ENCODE data around the gene HOMEZ.
"Not testable (repeated sequence)": the region's sequence is repeated elsewhere in the genome, so short reads cannot be mapped to it uniquely, and the experiment has no call there.

HOMEZ gene, protein sequence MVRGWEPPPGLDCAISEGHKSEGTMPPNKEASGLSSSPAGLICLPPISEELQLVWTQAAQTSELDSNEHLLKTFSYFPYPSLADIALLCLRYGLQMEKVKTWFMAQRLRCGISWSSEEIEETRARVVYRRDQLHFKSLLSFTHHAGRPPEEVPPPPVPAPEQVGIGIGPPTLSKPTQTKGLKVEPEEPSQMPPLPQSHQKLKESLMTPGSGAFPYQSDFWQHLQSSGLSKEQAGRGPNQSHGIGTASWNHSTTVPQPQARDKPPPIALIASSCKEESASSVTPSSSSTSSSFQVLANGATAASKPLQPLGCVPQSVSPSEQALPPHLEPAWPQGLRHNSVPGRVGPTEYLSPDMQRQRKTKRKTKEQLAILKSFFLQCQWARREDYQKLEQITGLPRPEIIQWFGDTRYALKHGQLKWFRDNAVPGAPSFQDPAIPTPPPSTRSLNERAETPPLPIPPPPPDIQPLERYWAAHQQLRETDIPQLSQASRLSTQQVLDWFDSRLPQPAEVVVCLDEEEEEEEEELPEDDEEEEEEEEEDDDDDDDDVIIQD

GRCh38 chr14:23286020-23286901, at the start of gene HOMEZ:
Gene HOMEZ (minus strand): TSS chr14:23286132. CDS start chr14:23285952, 180 bp downstream.
- DNase-seq = peak; percentile 98

DNA sequence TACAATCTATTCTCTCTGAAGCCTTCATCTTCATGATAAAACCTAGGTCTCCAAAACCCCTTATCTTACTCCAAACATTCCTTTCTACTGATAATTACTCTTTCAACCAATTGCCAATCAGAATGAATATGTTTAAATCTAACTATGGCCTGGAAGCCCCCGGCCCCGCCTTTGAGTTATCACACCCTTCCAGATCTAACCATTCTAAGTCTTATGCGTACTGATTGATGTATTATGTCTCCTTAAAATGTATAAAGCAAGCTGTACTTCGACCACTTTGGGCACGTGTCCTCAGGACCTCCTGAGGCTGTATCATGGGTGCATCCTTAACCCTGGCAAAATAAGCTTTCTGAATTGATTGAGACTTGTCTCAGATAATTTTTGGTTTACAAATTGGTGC, 49.7 kb upstream of the HOMEZ start:
- DNase-seq = no peak

DNA sequence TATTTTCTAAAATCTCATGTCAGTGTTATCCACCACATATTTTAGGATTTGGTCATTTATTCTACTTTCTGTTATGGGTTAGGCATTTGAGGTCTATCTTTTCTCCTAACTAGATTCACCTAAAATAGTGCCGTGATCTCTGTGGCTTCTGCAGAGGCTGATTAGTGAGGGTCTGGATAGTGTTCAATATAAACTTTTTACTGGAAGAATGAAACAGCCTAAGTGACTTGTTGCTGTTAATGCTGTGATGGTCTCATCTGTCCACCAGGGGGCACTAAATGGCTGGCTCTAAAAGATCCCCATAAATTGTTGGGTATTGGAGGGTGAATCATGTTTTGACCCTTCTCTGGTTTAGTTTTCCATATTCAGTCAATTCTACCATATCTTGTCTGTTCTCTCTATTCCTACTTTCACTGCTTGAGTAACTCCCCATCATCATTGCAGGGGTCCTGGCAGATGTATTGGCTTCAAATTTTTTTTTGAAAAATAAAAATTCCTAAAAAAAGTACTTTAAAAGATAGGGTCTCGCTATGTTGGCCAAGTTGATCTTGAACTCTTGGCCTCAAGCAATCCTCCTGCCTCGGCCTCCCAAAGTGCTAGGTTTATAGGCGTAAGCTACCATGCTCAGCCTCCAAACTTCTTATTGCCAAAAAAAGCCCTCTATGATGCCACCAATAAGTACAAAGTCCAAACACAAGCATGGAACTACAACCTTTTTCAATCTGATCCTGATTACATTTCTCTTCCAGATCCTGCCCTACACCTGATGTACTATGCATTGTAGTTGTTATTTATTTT, 42.2 kb upstream of the HOMEZ start:
- DNase-seq = peak; percentile 32

DNA sequence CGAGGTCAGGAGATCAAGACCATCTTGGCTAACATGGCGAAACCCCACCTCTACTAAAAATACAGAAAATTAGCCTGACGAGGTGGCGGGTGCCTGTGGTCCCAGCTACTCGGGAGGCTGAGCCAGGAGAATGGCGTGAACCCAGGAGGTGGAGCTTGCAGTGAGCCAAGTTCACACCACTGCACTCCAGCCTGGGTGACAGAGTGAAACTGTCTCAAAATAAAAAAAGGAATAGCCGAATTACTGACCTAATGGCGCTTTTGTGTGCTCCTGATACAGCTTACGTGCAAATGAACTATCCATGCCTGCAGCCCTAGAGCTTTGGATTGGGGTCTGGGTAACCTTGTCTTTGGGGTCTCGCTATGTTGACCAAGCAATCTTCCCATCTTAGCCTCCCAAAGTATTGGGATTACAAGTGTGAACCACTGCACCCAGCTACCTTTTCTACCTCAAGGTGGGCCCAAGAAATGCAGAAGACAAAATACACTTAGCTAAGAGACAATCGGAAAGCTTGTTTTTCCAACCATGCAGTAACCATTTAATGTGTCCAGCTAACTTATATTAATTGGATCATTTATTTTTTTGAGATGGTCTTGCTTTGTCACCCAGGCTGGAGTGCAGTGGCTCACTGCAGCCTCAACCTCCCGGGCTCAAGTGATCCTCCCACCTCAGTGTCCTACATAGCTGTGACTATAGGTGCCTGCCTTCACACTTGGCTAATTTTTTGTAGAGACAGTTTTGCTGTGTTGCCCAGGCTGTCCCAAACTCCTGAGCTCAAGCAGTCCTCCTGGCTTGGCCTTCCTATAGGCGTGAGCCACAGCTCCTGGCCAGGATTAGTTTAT, 40.8 kb upstream of the HOMEZ start:
- DNase-seq = no peak

DNA sequence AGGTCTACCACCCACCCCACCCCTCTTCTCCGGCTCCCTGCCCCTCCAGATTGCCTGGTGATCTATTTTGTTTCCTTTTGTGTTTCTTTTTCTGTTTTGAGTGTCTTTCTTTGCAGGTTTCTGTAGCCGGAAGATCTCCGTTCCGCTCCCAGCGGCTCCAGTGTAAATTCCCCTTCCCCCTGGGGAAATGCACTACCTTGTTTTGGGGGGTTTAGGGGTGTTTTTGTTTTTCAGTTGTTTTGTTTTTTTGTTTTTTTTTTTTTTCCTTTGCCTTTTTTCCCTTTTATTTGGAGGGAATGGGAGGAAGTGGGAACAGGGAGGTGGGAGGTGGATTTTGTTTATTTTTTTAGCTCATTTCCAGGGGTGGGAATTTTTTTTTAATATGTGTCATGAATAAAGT, 39.8 kb upstream of the HOMEZ start:
- not testable (repeated sequence) for DNase-seq

GRCh38 chr14:23324993-23325392, 39.1 kb upstream of the HOMEZ start:
- no peak for DNase-seq

- no peak for DNase-seq
Observed at GRCh38 chr14:23324455-23324846, 38.5 kb upstream of the HOMEZ start.

GRCh38 chr14:23323838-23324454, 38.0 kb upstream of the HOMEZ start:
- DNase-seq = no peak

- DNase-seq = no peak
Observed at GRCh38 chr14:23322568-23323517, 36.9 kb upstream of the HOMEZ start.

DNA sequence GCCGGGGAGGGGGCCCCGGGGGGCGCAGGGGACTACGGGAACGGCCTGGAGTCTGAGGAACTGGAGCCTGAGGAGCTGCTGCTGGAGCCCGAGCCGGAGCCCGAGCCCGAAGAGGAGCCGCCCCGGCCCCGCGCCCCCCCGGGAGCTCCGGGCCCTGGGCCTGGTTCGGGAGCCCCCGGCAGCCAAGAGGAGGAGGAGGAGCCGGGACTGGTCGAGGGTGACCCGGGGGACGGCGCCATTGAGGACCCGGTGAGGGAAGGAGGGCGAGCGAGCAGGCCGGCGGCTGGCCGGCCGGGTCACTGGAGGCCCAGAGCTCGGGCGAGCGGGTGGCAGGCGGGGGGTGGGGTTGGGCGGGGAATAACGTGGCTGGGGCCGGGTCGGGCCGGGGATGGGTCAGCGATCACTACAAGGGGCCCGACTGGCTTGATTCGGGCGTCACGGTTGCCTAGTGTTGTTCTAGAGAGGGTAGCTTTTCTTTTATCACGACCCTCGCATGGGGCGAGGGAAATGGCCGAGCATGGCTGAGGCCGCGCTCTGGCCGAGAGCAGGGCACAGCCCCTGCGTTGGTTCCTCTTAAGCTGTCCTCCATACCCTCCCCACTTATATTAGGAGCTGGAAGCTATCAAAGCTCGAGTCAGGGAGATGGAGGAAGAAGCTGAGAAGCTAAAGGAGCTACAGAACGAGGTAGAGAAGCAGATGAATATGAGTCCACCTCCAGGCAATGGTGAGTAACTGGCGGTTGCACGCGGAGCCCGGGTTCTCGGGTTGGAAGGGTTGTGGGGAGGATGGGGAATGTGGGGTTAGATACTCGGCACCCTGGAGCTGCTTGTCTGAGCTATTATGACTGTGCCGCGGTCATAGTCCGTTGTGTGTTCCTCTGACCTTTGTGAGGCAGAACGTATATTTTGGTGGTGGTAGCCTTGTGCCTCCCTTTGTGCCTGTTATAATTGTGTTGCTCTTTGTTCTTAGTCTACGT, 35.9 kb upstream of the HOMEZ start:
- no peak for DNase-seq

- DNase-seq = peak; percentile 100
Observed at GRCh38 chr14:23320584-23321571, 34.9 kb upstream of the HOMEZ start, which contains the start of gene PABPN1. Gene PABPN1 (plus strand): TSS chr14:23321457. CDS start chr14:23321470, 13 bp downstream.

GRCh38 chr14:23319746-23320583, 34.0 kb upstream of the HOMEZ start:
- no peak for DNase-seq

GRCh38 chr14:23316300-23316699, 30.4 kb upstream of the HOMEZ start:
- no peak for DNase-seq

GRCh38 chr14:23310546-23310945, 24.6 kb upstream of the HOMEZ start:
- no peak for DNase-seq

DNA sequence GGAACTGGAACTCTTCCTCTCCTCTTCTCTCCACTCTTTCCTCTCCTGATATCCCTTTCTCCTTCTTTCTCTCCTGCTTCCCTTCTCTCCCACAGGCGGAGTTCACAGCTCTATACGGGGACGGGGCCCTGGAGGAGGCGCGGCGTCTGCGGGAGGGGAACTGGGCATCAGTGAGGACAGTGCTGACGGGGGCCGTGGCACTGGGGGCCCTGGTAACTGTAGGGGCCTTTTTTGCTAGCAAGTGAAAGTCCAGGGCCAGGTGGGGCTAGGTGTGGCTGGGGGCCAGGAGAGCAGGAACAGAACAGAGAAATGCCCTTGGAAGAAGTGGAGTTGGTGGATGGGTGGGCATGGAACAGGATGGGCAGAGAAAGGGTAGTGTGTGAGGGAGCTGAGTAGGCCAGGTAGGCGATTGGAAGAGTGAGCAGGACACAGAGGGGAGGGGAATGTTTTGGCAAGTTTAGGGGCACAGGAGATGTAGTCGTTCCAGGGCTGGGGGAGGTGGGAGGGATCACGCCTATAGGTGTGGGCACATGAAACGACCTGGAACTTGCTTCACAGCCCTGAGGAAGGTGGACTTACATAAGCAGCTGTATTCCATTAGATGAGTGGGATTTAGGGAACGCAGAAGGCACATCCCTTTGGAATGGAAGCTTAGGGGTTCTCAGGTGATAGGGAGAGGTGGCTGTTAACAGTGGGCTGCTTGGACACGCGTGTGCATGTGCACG, 23.0 kb upstream of the HOMEZ start:
- no peak for DNase-seq

Data from SHP77 treated with DMSO at 0.1 percent for 48 hours (cell line).